A172 (cell line): ENCODE data around the gene GPS1. TPM values are rescaled to one million over a fixed set of nuclear protein-coding genes. Genes with fewer than 3 reads are reported as not detected.

Experiments used
- DNase-seq: peaks from one replicate; pipeline ENCODE4 v3.0.0-alpha.2; 2015; ENCODE audit warnings: low spot score
- total RNA-seq: library from RNA; depleted of rRNA; stranded (reverse); fragments of >200 nt; shearing (Covaris generic); gene quantifications from 2 replicates; pipeline ENCODE4 v1.2.3, GENCODE V29; 2014

GPS1 gene
- total RNA-seq, 1 experiment from 2014 or later, result 187 TPM

- DNase-seq, result no peak
Measured at GRCh38 chr17:82059272-82060000, 7.7 kb downstream of the GPS1 start.

GRCh38 chr17:82060001-82060380 is 8.3 kb downstream of the GPS1 start:
- DNase-seq, result no peak

- DNase-seq, result no peak
Measured at GRCh38 chr17:82060614-82061013, 8.9 kb downstream of the GPS1 start.

DNA sequence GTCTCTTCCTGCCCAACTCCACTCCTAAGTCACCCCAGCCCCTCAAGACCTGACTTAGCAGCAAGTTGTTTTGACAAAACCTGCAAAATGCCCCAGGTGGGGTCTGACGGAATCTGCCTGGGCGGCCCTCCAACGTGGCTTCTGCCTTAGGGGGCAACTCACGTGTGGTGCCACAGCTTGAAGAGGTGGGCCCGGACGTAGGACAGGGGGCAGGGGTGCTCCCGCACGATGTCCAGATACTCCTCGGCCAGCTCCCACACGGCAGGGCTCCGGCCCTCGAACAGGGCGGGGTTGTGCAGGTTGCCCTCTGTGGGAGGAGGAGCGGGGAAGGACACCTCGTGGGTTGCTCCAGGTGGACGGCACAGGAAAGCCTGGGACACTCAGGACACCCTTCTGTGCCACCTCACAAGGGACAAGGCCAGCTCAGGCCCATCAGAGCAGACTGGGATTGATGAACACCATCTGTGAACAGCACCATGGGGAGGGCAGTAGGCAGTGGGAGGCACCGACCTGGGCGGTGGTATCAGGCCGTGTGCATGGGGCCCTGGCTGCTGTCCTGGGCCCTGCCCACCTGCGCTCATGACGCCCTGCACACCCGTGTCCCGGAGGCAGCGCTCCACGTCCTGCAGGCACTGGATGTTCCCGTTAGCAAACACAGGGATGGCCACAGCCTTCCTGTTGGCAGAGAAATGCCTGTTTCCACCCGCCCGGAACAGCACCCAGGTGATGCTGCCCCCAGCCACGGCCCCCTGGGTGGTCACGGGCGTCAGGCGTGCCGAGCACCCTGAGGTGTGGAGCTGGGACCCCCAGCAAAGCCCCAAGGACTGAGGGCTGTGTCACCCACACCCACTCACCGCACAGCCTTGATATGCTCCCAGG is 9.6 kb downstream of the GPS1 start:
- no peak for DNase-seq

DNA sequence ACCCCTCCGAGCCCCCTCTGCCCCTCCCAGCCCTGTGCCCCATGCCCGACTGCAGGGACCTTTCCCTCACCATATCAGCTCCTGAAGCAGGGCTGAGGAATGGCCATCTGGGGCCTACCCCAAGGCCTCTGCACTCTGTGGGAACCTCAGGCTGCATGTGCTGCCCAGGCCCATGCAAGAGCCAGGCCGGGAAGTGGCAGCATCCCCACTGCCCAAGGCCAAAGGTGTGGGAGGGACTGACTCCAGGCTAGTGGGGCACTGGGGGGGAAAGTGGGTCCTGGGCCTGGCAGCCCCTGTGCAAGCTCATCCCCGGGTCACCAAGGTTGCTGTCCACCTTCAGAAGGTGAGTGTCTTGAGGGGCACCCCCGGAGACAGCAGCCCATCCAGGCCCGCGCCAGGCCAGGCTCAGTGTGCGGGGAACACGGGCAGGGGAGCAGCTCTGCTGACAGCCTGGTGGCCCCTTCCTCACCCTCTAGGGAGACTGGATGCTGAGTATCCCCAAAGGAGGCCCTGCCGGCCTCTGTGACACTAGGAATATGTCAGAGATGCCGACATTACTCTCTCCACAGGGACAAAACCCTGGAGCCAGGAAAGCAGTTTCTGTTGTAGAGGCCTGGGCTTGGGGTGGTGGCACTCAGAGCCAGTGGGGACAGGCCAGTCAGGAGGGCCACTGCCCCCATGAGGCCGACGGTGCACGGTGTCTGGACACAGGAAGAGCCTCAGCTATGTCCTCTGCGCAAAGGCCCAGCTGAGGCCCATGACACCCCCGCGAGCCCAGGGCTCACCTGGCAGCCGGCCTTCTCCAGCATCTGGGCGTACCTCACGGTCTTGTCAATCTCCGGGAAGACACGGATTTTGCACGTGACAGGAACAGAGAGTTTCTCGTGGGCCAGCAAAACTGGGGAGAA is 10.6 kb downstream of the GPS1 start:
- no peak for DNase-seq

DNA sequence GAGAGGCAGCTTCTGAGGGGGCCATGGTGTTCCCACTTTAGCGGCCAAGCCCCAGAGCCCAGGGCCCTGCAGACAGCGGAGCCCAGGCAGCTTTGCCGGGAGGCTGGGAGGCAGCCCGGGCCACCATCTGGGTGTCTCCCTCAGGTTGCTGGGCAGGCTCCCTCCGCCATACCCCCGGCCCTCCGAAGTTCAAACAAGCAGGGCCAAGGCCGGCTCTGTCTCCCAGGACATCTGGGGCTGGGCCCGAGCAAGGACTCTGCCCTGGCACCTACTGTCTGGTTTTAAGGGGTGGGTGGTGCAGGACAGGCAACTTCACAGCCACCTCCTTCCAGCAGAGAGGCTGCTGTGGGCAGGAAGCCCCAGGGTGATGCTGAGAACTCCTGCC is 11.3 kb downstream of the GPS1 start:
- no peak for DNase-seq

GRCh38 chr17:82063424-82064415 is 12.0 kb downstream of the GPS1 start:
- no peak for DNase-seq

GRCh38 chr17:82064433-82065192 is 12.9 kb downstream of the GPS1 start:
- DNase-seq, result no peak

DNA sequence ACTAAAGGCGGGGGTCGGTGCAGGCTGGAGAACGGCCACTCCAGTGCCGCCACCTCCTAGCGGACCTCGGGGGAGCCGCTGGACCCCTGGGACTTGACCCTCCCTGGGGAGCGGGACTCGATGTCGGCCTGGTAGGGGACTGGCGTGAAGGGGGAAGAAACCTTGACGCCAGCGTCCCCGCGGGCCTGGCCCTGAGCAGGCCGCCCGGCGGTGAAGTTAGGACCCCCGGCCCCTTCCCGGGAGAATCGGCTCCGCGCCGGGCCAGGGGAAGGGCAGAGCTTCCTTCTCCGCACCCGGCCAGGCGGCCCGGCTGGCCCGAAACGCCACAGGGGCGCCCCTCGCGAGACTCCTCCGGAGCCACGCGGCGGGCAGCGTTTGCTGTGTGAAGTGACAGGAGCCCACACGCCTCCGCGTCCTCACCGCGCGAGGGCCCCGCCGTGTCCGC is 13.5 kb downstream of the GPS1 start:
- no peak for DNase-seq

GRCh38 chr17:82065638-82066303 is 14.1 kb downstream of the GPS1 start, which contains the start of gene DUS1L:
Gene DUS1L, minus strand, starts transcription at chr17:82065804. Its CDS starts 745 bp downstream, at chr17:82065059.
- DNase-seq, result no peak

GRCh38 chr17:82070611-82071010 is 18.9 kb downstream of the GPS1 start:
- DNase-seq, result no peak

DNA sequence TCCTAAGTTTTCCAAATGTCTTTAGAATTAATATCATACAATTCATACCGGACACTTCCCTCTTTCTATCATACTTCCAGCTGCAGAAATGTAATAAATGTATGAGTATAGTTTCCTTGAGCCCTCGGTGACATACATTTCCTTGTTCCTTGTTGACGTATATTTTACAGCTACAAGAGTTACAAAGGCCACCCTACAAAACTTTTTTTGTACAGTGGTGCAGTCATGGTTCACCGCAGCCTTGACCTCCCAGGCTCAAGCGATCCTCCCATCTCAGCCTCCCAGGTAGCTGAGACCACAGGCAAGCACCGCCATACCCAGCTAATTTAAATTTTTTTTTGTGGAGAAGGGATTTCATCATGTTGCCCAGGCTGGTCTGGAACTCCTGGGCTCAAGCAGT is 21.1 kb downstream of the GPS1 start:
- DNase-seq, result no peak

- no peak for DNase-seq
Measured at GRCh38 chr17:82073446-82073845, 21.7 kb downstream of the GPS1 start.

DNA sequence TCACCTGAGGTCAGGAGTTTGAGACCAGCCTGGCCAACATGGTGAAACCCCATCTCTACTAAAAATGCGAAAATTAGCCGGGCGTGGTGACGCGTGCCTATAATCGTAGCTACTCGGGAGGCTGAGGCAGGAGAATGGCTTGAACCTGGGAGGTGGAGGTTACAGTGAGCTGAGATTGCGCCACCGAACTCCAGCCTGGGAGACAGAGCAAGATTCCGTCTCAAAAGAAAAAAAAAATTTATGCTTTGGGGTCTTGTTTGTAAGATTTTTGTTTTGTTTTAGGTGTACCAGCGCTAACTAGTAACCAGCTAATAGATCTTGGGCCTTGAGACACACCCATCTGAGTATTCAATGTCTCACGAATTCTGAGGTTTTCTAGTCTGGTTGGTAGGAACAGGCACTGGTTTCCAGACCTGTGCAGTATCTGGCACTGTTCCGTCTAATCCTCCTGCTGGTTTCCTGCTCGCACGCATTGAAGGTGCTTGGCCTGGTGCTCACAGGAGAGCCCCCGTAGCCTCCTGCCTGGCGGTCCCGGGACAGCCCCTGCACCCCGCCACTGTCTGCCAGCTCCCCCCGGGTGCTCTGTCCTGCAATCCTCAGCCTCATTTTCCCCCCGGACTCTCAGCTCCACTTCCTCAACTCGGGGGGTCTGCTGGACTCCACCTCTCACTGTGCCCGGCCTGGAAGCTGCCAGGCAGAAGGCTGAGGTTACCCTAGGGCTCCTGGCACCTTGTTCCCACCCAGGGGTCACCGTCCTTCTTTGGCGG is 24.5 kb downstream of the GPS1 start:
- no peak for DNase-seq

GRCh38 chr17:82076785-82077591 is 25.3 kb downstream of the GPS1 start:
- no peak for DNase-seq

DNA sequence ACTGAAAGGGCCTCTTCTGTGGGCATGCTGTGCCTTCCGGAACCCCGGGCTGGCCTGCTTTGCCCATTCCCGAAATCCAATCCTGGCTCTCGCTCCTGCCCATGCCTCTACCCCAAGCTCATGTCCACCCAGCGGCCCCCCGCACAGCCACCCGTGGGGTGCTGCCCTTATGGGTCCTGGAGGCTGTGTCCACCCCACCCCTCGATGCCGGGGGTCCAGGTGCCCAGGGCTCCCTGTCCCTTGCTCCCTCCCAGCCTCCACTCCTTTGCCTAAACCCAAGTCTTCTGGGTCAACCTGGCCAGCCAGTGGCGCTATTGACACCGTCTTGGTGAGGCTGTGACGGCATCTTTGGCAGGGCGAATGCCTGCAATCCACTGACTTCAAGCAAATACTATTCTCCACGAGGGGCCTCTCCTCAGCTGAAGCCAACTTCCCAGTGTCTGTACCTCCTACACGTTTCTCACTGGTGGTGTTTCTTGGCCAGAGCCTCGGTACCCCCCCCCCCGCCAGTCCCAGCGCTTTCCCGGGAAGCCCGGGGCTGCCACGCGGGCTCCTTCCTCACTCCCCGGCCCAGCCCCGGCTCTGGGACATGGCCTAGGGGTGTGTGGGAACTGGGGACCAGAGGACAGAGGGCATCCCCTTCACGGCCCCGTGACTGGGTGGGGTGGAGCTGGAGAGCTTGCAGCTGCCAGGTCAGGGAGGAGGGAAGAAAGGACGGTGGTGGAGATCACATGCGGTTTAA is 26.1 kb downstream of the GPS1 start:
- DNase-seq, result no peak

DNA sequence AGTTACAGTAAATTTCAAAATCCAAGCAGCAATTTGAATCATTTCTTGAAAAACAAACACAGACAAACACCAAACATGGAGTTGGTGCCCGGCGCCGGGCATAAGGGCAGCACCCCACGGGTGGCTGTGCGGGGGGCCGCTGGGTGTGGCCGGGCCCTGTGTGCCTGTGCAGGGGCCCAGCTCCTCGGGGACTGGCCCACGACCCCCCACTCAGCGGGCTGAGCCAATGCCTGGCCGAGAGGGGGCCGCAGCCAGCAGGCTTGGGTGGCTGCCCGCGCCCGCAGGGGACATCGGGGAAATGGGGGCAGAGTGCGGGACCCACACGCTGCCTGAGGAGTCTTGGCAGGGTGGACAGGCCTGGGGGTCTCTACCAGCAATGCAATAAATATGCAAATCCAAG is 26.7 kb downstream of the GPS1 start:
- DNase-seq, result no peak
